GM18499 (cell line): ENCODE results near the gene TSPAN10.

ENCODE experiments used
- ATAC-seq: cut with Tn5 transposase; IDR thresholded peaks from one replicate; pipeline ENCODE4 v1.9.1; 2021; ENCODE audit warnings: moderate number of reproducible peaks; ENCODE audit not compliant: insufficient read depth, unreplicated experiment

Gene TSPAN10

GRCh38 chr17:81631482-81631881 is 5.5 kb upstream of the TSPAN10 start:
- no peak for ATAC-seq

GRCh38 chr17:81635431-81635830 is 1.6 kb upstream of the TSPAN10 start:
- no peak for ATAC-seq

GRCh38 chr17:81635973-81636504 is 957 bp upstream of the TSPAN10 start:
- no peak for ATAC-seq

DNA sequence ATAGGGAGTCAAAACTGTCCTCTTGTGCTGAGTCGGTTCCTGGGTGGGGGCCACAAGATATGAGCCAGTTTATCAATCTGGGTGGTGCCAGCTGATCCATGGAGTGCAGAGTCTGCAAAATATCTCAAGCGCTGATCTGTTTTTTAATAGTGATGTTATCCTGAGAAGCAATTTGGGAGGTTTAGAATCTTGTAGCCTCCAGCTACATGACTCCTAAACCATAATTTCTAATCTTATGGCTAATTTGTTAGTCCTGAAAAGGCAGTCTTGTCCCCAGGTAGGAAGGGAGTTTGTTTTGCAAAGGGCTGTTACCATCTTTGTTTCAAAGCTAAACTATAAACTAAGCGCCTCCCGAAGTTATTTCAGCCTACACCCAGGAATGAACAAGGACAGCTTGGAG is 1.7 kb downstream of the TSPAN10 start:
- ATAC-seq: no peak

GRCh38 chr17:81640011-81640410 is 3.0 kb downstream of the TSPAN10 start:
- ATAC-seq: no peak

DNA sequence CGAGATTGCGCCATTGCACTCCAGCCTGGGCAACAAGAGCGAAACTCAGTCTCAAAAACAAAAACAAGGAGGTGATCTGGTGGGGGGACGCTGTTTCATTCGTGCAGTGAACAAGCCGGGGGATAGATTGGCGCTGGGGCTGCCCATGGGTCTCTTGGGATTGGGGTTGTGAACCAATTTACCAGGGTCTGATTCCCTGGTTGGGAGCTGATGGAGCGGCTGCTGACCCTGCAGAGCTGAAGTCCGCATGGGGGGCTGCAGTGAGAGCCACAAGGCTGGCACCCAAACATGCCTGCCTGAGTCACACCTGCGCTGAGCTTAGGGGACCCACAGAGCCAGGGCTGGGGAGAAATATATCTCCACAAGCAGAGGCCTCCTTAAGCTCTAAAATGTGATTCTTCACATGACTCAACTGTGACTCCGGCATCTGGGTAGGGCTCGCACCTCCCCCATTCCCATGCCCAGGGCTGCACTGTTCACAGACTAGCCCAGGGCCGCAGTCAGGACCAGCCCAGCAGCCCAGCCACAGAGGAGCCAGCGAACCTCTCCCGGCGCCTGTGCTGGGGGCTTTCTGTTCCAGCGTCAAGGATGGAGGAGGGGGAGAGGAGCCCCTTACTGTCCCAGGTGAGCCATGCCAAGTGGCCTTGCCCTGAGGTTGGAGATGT is 5.0 kb downstream of the TSPAN10 start:
- ATAC-seq: no peak

- no peak for ATAC-seq
Measured at GRCh38 chr17:81644496-81644895, 7.5 kb downstream of the TSPAN10 start.

DNA sequence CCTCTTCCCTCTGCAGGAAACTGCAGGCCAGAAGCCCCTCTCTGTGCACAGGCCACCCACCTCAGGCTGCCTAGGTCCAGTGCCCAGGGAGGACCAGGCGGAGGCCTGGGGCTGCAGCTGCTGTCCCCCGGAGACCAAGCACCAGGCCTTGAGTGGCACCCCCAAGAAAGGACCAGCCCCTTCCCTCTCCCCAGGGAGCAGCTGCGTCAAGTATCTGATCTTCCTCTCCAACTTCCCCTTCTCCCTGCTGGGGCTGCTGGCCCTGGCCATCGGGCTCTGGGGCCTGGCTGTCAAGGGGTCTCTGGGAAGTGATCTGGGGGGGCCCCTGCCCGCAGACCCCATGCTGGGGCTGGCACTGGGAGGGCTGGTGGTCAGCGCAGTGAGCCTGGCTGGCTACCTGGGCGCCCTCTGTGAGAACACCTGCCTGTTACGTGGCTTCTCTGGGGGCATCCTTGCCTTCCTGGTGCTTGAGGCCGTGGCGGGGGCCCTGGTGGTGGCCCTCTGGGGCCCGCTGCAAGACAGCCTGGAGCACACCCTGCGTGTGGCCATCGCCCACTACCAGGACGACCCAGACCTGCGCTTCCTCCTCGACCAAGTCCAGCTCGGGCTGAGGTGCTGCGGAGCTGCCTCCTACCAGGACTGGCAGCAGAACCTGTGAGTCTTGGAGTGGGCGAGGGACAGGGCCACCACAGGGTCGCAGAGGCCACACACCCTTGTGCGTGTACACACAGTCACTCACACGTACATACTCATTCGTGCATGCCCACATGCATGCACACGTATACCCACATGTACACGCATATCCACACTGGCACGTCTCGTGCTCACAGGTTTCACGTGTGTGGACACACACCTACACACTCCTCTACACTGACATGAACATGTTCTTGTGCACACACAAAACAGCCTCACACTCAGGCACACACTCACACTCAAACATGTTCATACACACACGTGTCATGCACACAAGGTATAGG is 8.3 kb downstream of the TSPAN10 start:
- ATAC-seq: no peak

DNA sequence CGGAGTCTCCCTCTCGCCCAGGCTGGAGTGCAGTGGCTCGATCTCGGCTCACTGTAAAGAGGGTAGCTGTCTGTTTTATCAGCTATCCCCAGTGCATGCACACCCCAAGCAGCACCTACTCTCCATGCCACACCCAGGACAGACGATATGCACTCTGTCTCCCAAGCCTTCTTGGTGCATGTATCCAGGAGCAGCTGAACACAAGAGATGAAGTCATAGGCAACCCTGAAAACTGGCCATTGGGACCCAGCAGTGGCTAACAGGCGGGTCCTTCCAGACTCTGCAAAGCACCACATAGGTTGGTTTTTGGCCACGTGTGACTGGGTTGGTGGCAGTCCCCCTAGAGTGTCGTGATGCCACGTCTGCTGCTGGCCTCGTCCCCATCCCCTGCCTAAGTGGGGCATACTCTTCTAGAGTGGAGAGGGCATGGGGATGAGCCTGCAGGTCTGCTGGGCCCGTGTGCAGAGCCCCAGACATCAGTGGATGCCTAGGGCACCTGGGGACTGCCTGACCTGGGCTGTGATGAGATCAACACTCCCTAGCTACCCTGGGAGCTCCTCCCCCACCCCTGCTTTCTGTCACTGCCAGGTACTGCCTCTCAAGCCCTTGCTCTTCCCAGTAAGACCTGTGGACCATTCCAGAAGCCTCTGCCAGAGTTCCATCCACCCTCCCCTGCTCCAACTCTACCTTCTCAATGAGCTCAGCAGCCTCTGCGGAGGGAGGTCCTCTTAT is 10.0 kb downstream of the TSPAN10 start:
- no peak for ATAC-seq

DNA sequence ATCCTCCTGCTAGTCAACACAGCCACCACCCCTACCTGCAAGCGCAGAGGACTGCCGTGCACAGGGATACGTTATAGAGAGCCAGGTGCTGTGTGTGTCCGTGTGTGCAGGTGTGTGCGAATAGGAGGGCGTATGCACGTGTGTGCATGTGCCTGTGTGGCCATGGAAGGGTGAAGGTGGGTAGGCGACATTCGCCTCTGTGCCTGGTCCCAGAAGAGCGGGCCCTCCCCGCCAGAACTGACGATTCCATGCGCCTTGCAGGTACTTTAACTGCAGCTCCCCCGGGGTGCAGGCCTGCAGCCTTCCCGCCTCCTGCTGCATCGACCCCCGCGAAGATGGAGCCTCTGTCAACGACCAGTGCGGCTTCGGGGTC is 10.6 kb downstream of the TSPAN10 start:
- no peak for ATAC-seq

DNA sequence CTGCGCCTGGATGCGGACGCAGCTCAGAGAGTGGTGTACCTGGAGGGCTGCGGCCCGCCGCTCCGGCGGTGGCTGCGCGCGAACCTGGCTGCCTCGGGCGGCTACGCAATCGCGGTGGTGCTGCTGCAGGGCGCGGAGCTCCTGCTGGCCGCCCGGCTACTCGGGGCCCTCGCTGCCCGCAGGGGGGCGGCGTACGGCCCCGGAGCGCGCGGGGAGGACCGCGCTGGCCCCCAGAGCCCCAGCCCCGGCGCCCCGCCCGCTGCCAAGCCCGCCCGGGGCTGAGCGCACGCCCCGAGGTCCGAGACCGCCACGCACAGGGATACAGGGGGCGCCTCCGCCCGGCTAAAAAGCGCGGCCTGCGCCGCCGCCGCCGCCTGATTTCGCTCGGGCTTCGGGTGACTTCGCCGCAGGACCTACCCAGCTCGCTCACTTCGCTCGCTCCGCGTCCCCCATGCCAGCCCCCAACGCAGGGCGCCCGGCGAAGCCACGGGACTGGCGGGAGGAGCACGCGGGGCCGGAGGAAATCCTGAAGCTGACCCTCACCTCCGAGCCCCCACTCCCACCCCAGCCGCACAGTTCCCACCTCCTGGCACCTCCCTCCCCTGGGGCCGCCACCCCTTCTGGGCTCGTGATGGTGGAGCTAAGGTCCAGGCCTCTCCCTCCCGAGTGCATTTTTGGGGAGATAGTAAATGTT is 11.2 kb downstream of the TSPAN10 start:
- no peak for ATAC-seq

DNA sequence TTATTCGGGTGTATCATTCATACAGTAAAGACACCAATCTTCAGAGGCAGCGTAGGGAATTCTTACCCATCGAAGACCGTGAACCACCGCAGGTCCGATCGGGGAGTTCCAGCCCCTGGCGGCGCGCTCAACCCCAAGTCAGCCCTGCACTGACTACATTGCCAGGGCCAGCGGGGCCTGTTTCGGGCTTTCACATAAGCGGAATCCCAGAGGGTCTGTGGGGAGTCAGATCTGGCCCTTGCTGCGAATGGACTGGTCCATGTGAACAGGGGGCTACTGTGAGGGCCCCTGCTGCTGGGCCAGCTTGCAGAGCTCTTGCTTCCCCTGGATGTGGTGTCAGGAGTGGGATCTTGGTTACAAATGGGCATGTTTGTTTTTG is 11.7 kb downstream of the TSPAN10 start:
- no peak for ATAC-seq

DNA sequence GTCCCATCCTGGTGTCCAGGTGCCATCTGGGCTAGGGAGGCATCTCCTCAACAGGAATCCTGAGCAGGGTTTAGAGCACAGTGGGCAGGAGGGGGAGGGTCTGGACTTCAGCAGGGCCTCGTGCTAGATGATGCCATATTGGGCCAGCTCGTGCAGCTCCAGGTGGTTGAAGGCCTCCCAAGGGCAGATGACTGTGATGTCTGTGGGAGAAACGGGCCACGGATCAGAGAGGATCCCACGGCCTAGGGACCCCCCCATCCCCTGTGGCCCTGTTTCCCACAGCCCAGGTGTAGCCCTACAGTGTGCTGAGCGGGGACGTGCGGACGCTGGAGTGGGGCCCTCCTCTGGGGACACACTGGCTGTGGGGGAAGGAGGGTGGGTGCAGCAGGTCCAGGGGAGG is 14.0 kb downstream of the TSPAN10 start:
- ATAC-seq: no peak

DNA sequence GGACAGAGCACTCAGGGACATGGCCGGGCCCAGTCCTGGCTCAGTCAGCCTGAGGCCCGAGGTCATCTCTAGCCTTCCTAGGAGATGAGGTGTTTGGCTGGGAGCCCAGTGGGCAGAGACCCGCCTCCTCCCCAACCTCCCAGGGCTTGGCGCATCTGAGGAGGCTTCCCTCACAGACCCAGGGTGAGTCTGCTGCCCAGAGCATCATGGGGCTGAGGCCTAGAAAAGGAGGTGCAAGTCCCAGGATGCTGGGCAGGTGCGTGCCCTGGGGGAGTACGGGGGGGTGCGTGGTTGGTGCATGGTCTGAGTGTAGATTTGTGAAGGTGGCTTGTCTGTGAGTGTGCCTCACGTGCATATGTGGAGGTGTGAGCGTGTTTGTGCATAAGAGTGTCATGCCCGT is 14.7 kb downstream of the TSPAN10 start:
- ATAC-seq: no peak

GRCh38 chr17:81652906-81653771 is 16.1 kb downstream of the TSPAN10 start:
- no peak for ATAC-seq

DNA sequence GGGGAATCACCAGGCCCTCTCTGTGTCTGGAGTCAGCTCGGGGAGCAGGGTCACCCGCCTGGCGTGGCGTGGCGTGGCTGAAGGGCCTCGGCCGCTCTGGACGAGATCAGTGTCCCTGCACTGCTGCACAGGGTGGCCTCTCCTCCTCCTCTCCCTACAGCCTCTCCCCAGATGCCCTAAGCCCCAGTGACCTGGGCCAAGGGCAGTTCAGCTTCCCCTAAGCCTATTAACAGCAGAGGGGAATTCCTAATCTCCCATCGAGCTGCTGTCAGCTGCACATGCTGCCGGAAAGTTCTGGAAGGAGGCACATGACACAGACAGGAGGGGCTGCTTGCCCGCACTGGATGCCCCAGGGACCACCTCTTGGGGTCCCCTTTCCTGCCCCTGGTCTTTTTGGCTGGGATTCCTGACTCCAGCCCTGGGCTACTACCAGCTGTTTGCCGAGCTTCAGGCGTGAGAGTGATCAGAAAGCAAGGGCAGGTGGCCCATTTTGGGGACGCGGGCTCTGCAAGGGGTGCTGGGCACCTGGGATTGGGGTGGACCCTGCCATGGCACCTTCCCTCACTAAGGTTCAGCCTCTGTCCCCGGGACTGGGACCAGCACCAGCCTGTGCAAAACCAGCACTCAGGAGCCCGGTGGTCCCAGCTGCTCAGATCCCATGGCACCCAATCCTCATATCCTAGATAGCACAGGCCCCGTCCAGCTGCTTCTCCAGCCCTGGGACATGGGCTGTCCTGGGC is 18.6 kb downstream of the TSPAN10 start:
- no peak for ATAC-seq

GRCh38 chr17:81656118-81656743 is 19.2 kb downstream of the TSPAN10 start, which contains the start of gene PDE6G:
Gene PDE6G (minus strand): TSS chr17:81656542. CDS start chr17:81653305, 3,237 bp downstream.
- no peak for ATAC-seq

- ATAC-seq: no peak
Measured at GRCh38 chr17:81656835-81657234, 19.8 kb downstream of the TSPAN10 start.
